HUES6 (cell line): ENCODE results near the gene KANTR.

Experiments used
- H3K27ac ChIP-seq: 2 replicates; pipeline ENCODE4 v1.7.0; 2013; ENCODE audit warnings: low read depth, mild to moderate bottlenecking, low read length, inconsistent platforms
- H3K27me3 ChIP-seq: 2 replicates; pipeline ENCODE4 v1.6.1; 2013; ENCODE audit warnings: low read length; ENCODE audit not compliant: control insufficient read depth, insufficient read depth
- H3K36me3 ChIP-seq: 2 replicates; pipeline ENCODE4 v1.6.1; 2013; ENCODE audit warnings: low read length; ENCODE audit not compliant: control insufficient read depth, insufficient read depth
- H3K4me1 ChIP-seq: 2 replicates; pipeline ENCODE4 v1.6.1; 2013; ENCODE audit warnings: low read length; ENCODE audit not compliant: control insufficient read depth, insufficient read depth
- H3K4me3 ChIP-seq: 2 replicates; pipeline ENCODE4 v1.5.1; 2013; ENCODE audit warnings: low read depth, low read length
- H3K9ac ChIP-seq: one replicate; pipeline ENCODE4 v1.6.1; 2013; ENCODE audit warnings: mild to moderate bottlenecking, low read length
- H3K9me3 ChIP-seq: 2 replicates; pipeline ENCODE4 v1.6.1; 2013; ENCODE audit warnings: low read depth, low read length; ENCODE audit not compliant: control insufficient read depth, insufficient read depth

KANTR gene

DNA sequence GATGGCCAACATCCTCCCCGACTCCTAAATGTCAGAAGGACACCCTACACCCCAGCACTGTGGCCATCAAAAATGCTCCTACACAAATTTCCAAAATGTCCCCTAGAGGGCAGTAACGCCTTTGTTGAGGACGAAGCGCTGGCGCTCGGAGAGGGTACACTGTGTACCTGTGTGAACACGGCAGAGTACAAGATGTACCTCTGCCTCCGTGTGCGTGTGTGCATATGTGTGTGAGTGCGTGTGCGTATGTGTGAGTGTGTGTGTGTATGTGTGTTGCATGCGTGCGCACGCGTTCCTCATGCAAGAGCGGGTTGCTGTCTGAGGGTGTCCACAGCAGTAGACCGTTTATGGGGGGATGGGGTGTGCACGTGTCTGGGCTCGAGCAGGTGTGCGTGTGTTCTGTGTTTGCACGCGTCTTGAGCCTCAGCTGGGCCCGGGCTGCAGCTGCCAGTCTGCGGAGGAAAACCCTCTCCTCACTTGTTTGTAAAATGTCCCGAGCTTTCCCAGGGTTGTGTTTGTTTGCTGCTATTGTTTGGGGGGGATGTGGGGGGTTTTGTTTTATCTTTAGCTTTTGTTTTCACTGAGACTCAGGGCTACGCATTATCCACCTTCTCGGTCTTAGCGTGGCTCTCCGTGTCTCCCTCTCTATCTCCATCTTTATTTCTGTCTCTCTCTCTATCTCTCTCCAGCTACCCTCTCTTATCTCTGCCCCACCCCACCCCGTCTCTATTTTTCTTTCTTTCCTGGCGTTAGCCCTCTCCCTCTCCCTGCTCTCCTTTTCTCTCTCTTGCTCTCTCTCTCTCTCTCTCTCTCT is 22.1 kb upstream of the KANTR start:
- H3K9ac ChIP-seq = no peak overlapping the region
- H3K9me3 ChIP-seq = peaks cover 3% of the 10 kb centered on the region; the same call in 1 of the 2 replicates
- peaks cover 5% of the 10 kb centered on the region; the same call in 1 of the 2 replicates for H3K4me1 ChIP-seq
- peak overlapping the region; percentile 61 for H3K4me3 ChIP-seq
- no peaks in the 10 kb centered on the region for H3K27me3 ChIP-seq
- H3K27ac ChIP-seq = no peak overlapping the region
- H3K36me3 ChIP-seq = peaks cover 3% of the 10 kb centered on the region; the same call in 1 of the 2 replicates

DNA sequence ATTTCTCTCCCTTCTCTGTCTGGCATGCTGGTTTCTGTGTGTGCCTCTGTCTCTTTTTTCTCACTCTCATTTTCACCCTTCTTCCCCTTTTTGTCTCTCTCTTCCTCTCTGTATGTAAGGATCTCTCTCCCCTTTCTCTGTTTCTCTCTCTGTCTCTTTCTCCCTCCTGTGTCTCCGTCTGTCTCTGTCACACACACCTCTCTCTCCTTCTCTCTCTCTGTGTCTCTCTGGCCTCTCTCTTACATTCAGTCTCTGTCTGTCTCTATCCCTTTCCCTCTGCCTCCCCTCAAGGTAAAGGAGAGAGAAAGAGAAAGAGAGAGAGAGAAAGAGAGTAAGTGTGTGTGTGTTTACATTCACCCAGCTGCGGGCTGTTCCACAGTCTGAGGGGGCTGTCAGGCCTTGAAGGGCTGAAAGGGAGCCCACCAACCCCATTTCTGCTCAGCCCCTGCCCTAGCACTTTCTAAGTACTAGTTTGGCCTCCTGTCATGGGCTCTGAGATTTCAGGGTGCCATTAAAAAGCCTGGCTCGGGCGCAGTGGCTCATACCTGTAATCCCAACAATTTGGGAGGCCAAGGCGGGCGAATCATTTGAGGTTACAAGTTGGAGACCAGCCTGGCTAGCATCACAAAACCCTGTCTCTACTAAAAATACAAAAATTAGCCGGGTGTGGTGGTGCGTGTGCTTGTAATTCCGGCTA is 21.4 kb upstream of the KANTR start:
- H3K9ac ChIP-seq = no peak overlapping the region

DNA sequence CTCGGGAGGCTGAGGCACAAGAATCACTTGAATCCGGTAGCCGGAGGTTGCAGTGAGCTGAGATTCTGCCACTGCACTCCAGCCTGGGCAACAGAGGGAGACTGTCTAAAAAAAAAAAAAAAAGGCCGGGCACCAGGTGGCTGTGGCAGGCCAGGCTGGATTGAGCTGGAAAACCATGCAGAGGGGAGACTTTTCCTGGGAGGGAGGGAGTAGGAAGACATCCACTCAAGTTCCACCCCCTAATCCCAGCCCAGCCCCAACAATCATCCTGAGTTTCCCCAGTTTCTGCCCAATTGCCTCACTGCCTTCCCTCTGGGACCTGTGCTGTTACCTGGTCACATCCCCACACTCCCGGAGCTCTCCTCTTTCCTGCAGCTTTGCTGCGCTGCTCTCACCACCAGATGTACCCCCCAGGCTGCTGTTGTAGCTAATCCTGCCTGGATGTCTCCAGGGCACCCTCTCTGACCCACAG is 20.8 kb upstream of the KANTR start:
- peaks cover 5% of the 10 kb centered on the region; the same call in 1 of the 2 replicates for H3K4me1 ChIP-seq
- H3K9me3 ChIP-seq = peaks cover 9% of the 10 kb centered on the region; the same call in 1 of the 2 replicates
- peaks cover 3% of the 10 kb centered on the region; the same call in 1 of the 2 replicates for H3K36me3 ChIP-seq
- H3K27me3 ChIP-seq = no peaks in the 10 kb centered on the region
- H3K9ac ChIP-seq = no peak overlapping the region
- no peak overlapping the region for H3K4me3 ChIP-seq
- no peak overlapping the region for H3K27ac ChIP-seq

More for the DNA sequence above, 21.4 kb upstream of the KANTR start:
- Histone ChIP-seq H3K4me3 (no peak overlapping the region), H3K4me1 (peaks cover 5% of the 10 kb centered on the region; the same call in 1 of the 2 replicates), H3K36me3 (peaks cover 3% of the 10 kb centered on the region; the same call in 1 of the 2 replicates), H3K9me3 (peaks cover 7% of the 10 kb centered on the region; the same call in 1 of the 2 replicates), H3K27ac (no peak overlapping the region), H3K27me3 (no peaks in the 10 kb centered on the region)

DNA sequence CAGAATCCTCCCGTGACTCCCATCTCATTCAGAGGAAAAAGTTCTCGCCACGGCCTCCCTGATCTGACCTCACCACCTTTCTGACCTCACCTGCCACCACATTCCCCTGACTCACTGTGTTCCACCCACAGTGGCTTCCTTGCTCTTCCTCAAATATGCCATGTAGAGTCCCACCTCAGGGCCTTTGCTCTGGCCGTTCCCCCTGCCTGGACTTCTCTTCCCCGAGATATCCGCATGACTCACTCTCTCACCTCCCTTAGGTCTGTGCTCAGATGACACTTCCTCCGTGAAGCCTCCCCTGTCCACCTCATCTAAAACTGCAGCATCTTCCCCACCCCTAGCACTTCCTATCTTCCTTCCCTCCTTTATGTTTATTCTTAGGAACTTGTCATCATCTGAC is 18.9 kb upstream of the KANTR start:
- Histone ChIP-seq H3K9me3 (peaks cover 9% of the 10 kb centered on the region; the same call in 1 of the 2 replicates), H3K27me3 (no peaks in the 10 kb centered on the region), H3K36me3 (peaks cover 3% of the 10 kb centered on the region; the same call in 1 of the 2 replicates), H3K27ac (no peak overlapping the region), H3K9ac (no peak overlapping the region), H3K4me1 (peaks cover 5% of the 10 kb centered on the region; the same call in 1 of the 2 replicates), H3K4me3 (no peak overlapping the region)

DNA sequence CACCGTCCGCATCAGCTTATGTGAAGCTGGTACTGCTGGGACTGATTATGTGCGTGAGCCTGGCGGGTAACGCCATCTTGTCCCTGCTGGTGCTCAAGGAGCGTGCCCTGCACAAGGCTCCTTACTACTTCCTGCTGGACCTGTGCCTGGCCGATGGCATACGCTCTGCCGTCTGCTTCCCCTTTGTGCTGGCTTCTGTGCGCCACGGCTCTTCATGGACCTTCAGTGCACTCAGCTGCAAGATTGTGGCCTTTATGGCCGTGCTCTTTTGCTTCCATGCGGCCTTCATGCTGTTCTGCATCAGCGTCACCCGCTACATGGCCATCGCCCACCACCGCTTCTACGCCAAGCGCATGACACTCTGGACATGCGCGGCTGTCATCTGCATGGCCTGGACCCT is 17.3 kb upstream of the KANTR start:
- H3K4me3 ChIP-seq = no peak overlapping the region
- no peaks in the 10 kb centered on the region for H3K27me3 ChIP-seq
- H3K4me1 ChIP-seq = peaks cover 9% of the 10 kb centered on the region; the same call in 1 of the 2 replicates
- H3K9me3 ChIP-seq = peaks cover 9% of the 10 kb centered on the region; the same call in 1 of the 2 replicates
- no peak overlapping the region for H3K9ac ChIP-seq
- H3K27ac ChIP-seq = no peak overlapping the region
- peaks cover 3% of the 10 kb centered on the region; the same call in 1 of the 2 replicates for H3K36me3 ChIP-seq

DNA sequence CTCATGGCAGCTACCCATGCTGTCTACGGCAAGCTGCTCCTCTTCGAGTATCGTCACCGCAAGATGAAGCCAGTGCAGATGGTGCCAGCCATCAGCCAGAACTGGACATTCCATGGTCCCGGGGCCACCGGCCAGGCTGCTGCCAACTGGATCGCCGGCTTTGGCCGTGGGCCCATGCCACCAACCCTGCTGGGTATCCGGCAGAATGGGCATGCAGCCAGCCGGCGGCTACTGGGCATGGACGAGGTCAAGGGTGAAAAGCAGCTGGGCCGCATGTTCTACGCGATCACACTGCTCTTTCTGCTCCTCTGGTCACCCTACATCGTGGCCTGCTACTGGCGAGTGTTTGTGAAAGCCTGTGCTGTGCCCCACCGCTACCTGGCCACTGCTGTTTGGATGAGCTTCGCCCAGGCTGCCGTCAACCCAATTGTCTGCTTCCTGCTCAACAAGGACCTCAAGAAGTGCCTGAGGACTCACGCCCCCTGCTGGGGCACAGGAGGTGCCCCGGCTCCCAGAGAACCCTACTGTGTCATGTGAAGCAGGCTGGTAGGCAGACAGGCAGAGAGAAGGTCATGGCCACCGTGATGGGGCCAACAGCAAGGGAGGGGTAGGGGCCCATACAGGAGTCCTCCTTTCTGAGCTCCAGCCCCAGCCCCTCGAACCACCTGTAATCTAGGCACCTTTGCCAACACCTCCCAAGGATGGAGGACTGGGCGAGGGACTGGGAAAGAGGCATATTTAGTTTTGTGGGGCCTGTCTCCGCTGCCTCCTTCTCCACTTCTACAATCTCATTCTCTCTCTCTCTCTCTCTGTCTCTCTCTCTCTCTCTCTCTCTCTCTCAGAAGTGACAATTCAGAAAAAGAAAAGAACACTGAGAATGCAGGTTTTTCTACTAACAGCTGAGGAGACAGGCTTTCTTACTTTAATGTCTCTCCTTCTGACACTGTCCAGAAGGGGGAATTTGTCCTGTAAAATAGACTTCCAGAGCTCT is 16.4 kb upstream of the KANTR start:
- peaks cover 3% of the 10 kb centered on the region; the same call in 1 of the 2 replicates for H3K36me3 ChIP-seq
- no peaks in the 10 kb centered on the region for H3K27me3 ChIP-seq
- peaks cover 9% of the 10 kb centered on the region; the same call in 1 of the 2 replicates for H3K9me3 ChIP-seq
- H3K27ac ChIP-seq = no peak overlapping the region
- H3K4me3 ChIP-seq = no peak overlapping the region
- peaks cover 7% of the 10 kb centered on the region; the same call in 1 of the 2 replicates for H3K4me1 ChIP-seq
- no peak overlapping the region for H3K9ac ChIP-seq

DNA sequence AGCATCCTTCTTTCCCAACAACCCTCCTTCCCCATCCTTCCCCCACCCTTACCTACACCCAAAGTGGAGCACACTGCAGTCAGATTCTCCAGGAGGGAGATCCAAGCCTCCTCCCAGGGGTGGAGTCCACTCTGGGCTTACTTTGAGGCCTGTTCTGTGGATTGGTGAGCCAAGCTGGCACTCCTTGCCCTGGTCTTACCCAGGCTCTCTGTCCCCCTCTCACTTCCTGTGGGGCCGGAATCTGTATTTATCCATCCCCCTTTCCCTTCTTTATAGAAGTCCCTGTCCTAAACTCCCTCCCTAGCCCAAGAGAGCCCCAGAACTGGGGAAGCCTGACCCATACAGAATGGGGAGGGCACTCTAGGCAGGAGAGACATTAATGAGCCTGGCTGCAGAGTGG is 15.0 kb upstream of the KANTR start:
- H3K27ac ChIP-seq = no peak overlapping the region
- H3K4me1 ChIP-seq = peaks cover 10% of the 10 kb centered on the region; the same call in 1 of the 2 replicates
- H3K36me3 ChIP-seq = peaks cover 4% of the 10 kb centered on the region
- no peaks in the 10 kb centered on the region for H3K27me3 ChIP-seq
- peaks cover 9% of the 10 kb centered on the region; the same call in 1 of the 2 replicates for H3K9me3 ChIP-seq
- no peak overlapping the region for H3K9ac ChIP-seq
- no peak overlapping the region for H3K4me3 ChIP-seq

DNA sequence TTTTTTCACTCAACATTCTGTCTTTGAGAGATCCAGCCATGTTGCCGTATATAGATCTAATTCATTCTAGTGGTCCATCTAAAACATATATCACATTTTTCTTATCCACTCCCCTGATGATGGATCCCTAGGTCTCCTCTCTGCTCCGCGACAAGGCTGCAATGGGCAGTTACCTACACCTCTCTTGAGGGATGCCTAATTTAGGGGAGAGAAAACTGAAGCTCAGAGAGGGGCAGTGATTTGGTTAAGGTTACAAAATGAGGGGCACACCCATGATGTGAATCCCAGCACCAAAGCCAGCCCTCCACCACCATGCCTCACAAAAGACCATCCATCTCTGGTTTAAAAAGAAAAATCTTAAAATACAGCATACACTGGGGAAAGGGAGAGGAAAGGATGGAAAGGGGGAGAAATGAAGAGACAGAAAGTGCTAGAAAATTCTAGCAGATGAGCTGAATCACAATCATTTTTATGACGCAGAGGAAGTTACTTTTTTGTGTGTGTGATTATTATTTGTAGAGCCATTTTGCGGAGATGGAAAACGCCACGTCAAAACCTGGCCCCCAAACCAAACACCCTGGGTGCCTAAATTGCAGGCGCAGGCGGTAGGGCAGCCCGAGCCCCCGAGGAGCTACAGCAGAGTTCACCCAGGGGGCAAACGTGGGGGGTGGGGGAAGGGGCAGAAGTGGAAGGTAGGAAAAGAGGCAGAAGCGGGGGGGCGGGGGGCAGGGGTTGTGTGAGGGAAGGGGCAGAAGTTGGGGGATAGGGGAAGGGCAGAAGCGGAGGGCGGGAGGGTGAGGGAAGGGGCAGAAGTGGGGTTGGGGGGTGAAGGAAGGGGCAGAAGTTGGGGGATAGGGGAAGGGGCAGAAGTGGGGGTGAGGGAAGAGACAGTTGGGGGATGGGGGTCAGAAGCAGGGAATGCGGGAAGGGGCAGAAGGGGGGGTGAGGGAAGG is 13.0 kb upstream of the KANTR start:
- Histone ChIP-seq H3K9me3 (peaks cover 9% of the 10 kb centered on the region; the same call in 1 of the 2 replicates), H3K4me3 (peak overlapping the region; percentile 43), H3K27ac (no peak overlapping the region)

DNA sequence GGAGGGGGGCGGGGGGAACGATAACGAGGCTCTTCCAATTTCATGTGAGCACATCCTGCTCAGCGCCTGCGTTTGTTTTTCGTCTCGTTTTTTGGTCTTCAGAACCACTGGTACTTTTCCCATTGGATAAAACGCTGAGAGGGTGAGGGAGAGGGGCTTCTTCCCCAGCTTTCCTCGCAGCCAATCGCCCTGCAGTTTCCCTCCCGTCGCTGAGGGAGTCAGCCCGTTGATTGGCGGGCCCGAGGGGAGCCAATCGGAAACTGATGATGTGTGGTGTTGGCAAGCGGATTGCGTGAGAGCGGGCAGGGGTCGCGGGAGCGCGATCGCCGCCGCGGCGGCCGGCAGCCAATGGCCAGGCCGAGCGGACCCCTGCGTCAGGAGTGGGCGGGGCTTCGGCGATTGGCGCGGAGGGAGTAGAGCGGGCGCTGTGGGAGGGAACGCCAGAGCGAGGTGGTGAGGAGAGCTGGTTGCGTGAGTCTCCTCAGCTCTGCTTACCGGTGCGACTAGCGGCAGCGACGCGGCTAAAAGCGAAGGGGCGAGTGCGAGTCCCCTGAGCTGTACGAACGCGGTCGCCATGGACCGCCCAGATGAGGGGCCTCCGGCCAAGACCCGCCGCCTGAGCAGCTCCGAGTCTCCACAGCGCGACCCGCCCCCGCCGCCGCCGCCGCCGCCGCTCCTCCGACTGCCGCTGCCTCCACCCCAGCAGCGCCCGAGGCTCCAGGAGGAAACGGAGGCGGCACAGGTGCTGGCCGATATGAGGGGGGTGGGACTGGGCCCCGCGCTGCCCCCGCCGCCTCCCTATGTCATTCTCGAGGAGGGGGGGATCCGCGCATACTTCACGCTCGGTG is 11.8 kb upstream of the KANTR start, which contains the start of gene TSPYL2:
TSPYL2 (plus strand) TSS at position 443 of the 848 bp plus-strand sequence; CDS start at position 575, 132 bp downstream.
- Histone ChIP-seq H3K27me3 (no peaks in the 10 kb centered on the region), H3K4me3 (peak within 1 kb of the TSS; percentile 84), H3K27ac (peak within 1 kb of the TSS; percentile 80; the same call in 1 of the 2 replicates), H3K9me3 (peaks cover 2% of the 10 kb centered on the region; the same call in 1 of the 2 replicates), H3K36me3 (peaks cover 33% of the 10 kb centered on the region), H3K4me1 (peaks cover 10% of the 10 kb centered on the region; the same call in 1 of the 2 replicates), H3K9ac (peak within 1 kb of the TSS; percentile 54)

More for the DNA sequence above, 13.0 kb upstream of the KANTR start:
- Histone ChIP-seq H3K36me3 (peaks cover 24% of the 10 kb centered on the region), H3K27me3 (no peaks in the 10 kb centered on the region), H3K4me1 (peaks cover 10% of the 10 kb centered on the region; the same call in 1 of the 2 replicates), H3K9ac (peak overlapping the region; percentile 51)
